Kidney epithelial cell (primary cell): ENCODE data around the gene MACF1. TPM values are rescaled to one million over a fixed set of nuclear protein-coding genes. Genes with fewer than 3 reads are reported as not detected.

Source experiments
- DNase-seq: peaks from one replicate; pipeline ENCODE4 v3.0.0-alpha.2; 2010; ENCODE audit warnings: low read depth
- H3K27me3 ChIP-seq: 2 replicates; pipeline ENCODE4 v1.6.0; 2011; ENCODE audit warnings: low read length; ENCODE audit not compliant: control insufficient read depth, insufficient read depth
- H3K36me3 ChIP-seq: 2 replicates; pipeline ENCODE4 v1.5.1; 2011; ENCODE audit warnings: low read length; ENCODE audit not compliant: control insufficient read depth, insufficient read depth
- H3K4me3 ChIP-seq: 2 replicates; pipeline ENCODE4 v1.5.1; 2011; ENCODE audit warnings: low read depth, mild to moderate bottlenecking, control low read depth, low read length
- CTCF ChIP-seq: IDR thresholded peaks from 2 replicates; pipeline ENCODE4 v1.5.1; 2011; ENCODE audit warnings: mild to moderate bottlenecking, moderate library complexity, low read length, control low read depth, inconsistent platforms; ENCODE audit not compliant: insufficient read depth, poor library complexity, severe bottlenecking
- total RNA-seq: library from RNA; depleted of rRNA; stranded (reverse); fragments of >200 nt; gene quantifications from 2 replicates; pipeline ENCODE4 v1.2.3, GENCODE V29; 2015

Gene MACF1
- total RNA-seq, 1 donor from 2014 or later = 279 TPM

DNA sequence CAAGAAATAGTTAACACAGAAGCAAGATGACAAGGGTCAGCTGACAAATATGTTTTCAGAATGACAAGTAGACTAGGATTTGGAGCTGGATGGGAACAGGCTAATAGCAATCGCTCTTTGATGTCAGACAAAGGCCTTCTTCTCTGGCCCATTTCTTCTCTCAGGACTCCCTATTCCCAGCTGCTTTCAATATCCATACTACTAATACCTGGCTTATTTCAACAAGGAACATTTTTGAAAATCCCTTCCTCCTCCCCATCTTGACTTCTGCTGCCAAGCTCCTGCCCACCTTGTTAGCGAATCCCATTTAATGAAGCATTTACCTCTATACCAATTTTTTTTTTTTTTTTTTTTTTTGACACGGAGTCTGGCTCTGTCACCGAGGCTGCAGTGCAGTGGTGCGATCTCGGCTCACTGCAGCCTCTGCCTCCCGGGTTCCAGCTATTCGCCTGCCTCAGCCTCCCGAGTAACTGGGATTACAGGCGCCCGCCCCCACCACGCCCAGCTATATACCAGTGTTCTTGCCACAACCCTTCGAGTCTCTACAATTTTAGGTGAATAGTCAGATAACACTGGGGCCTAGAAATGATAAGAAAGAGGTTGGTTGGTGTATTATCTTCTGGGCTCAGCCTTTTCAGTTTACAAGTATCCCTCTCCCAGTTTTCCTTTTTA lies 68.4 kb downstream of the MACF1 start:
- Histone ChIP-seq H3K27me3 (no peaks in the 10 kb centered on the region), H3K4me3 (no peak overlapping the region), H3K36me3 (no peaks in the 10 kb centered on the region)
- DNase-seq = no peak
- no peak for TF ChIP-seq CTCF

DNA sequence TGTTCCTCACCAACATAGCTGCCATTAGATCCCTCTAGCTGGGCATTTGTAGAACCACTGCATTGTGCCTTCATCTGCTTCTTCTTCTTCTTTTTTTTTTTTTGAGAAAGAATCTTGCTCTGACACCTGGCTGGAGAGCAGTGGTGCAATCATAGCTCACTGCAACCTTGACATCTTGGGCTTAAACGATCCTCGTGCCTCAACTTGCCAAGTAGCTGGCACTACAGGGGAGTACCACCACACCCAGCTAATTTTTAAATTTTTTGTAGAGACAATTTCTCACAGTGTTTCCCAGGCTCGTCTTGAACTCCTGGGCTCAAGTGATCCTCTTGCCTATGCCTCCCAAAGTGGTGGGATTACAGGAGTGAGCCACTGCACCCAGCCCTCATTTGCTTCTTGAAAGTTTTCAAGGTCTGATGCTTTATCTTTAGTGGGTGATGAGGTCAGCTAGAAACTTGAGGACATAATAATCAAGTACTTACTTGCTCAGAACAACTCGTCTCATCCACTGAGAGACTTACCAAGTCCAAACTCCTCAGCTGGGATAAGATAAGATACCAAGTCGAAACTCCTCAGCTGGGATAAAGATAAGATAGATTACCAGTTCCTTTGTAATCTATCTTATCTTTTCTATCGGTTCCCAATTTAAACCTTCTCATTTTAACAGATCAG lies 71.5 kb downstream of the MACF1 start:
- no peak for DNase-seq
- no peak overlapping the region for H3K4me3 ChIP-seq
- no peak for TF ChIP-seq CTCF
- H3K27me3 ChIP-seq = no peaks in the 10 kb centered on the region
- no peaks in the 10 kb centered on the region for H3K36me3 ChIP-seq

DNA sequence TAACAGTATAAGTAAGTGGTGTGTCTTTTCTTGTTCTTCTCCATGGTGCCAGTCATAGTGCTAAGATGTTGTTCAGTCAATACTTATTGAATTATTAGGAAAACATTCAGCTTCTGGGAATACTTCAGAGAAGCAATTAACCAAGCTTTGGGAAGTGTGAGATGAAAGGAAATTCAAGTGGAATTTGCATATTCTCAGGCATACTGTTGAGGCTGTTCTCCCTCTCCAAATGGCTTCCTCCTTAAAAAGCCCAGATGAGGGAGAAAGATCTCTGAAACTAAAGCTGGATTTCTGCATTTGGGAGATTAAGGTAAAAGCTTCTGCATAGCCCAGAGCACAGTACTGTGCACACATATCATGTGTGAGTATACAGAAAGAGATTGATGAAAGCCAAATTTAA lies 73.4 kb downstream of the MACF1 start:
- no peak overlapping the region for H3K4me3 ChIP-seq
- no peaks in the 10 kb centered on the region for H3K36me3 ChIP-seq
- TF ChIP-seq CTCF = no peak
- H3K27me3 ChIP-seq = no peaks in the 10 kb centered on the region
- DNase-seq = no peak

DNA sequence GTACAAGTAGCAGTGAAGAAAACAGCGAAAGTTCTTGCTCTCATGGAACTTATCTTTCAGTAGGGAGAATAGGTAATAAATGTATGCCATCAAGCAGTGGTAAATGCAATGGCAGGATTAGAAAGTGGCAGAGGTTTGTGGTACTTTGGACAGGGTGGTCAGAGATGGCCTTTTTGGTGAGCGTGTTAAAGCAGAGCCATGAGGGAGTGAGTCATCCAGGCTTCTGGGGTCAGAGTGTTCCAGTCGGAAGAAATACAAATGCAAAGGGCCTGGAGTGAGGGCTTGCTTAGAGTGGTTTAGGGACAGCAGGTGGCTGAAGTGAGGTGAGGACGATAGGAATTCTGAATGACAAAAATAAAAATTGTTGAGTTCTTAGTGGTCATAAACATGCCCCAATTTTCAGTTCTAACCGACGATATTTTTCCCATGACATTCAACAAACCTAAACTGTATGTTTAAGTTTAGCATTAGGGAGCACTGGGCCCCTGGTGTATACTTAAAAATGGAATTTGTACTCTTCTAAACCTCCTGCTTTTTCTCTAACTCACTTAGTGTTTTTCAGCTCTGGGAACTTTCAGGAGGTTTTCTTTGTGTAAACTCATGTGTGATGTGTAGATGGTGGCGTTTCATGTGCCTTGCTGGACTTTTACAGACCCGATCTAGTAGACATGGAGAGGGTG lies 78.2 kb downstream of the MACF1 start:
- Histone ChIP-seq H3K27me3 (no peaks in the 10 kb centered on the region), H3K36me3 (peaks cover 2% of the 10 kb centered on the region), H3K4me3 (no peak overlapping the region)
- DNase-seq = no peak
- no peak for TF ChIP-seq CTCF

DNA sequence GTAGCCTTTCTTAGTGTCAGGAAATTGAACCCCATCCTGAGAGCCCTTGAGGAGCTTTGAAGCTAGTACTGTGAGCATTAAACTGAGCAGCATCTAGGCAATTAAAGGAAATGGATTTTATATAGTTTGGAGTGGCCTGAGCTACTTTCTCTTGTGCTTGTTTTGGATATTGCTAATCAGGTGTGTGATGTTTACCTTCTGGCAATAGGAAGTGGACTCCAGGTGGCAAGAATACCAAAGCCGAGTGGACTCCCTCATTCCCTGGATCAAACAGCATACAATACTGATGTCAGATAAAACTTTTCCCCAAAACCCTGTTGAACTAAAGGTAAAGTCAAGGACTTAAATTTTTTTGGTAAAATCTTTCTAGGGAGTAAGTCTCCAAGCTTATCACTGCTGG lies 79.4 kb downstream of the MACF1 start:
- DNase-seq = no peak
- no peak for TF ChIP-seq CTCF
- H3K27me3 ChIP-seq = no peaks in the 10 kb centered on the region
- H3K4me3 ChIP-seq = no peak overlapping the region
- peaks cover 3% of the 10 kb centered on the region for H3K36me3 ChIP-seq
